ENCODE data around the gene FES.

FES gene

GRCh38 chr15:90884719-90885431 lies 571 bp downstream of the FES start:
- DNase-seq: no peak
- TF ChIP-seq CTCF (IDR thresholded peaks at IDR 0.05): no peak
- Mint-ChIP-seq H3K4me1 (peaks cover 40% of the 10 kb centered on the region), H3K9me3 (no peaks in the 10 kb centered on the region), H3K27me3 (ENCODE audit: low read depth, poor library complexity) (no peaks in the 10 kb centered on the region), H3K36me3 (ENCODE audit: low read depth) (no peaks in the 10 kb centered on the region), H3K4me3 (peak overlapping the region; percentile 58), H3K27ac (no peak overlapping the region)

GRCh38 chr15:90885432-90886290 lies 1.4 kb downstream of the FES start:
- no peaks in the 10 kb centered on the region for H3K9me3 Mint-ChIP-seq
- H3K4me1 Mint-ChIP-seq: peaks cover 46% of the 10 kb centered on the region
- H3K27me3 Mint-ChIP-seq (ENCODE audit: low read depth, poor library complexity): no peaks in the 10 kb centered on the region
- TF ChIP-seq CTCF (IDR thresholded peaks at IDR 0.05): peak; percentile 100
- peak; percentile 92 for DNase-seq
- peak overlapping the region; percentile 58 for H3K4me3 Mint-ChIP-seq
- H3K36me3 Mint-ChIP-seq (ENCODE audit: low read depth): no peaks in the 10 kb centered on the region
- H3K27ac Mint-ChIP-seq: peak overlapping the region; percentile 45

- Mint-ChIP-seq H3K4me1 (peaks cover 49% of the 10 kb centered on the region), H3K9me3 (no peaks in the 10 kb centered on the region), H3K36me3 (ENCODE audit: low read depth) (no peaks in the 10 kb centered on the region), H3K4me3 (no peak overlapping the region), H3K27ac (no peak overlapping the region), H3K27me3 (ENCODE audit: low read depth, poor library complexity) (no peaks in the 10 kb centered on the region)
- peak; percentile 38 for TF ChIP-seq CTCF (IDR thresholded peaks at IDR 0.05)
- DNase-seq: no peak
These were observed 1.9 kb downstream of the FES start for GRCh38 chr15:90886291-90886614.

GRCh38 chr15:90887037-90887481 lies 2.8 kb downstream of the FES start:
- Mint-ChIP-seq H3K4me1 (peaks cover 49% of the 10 kb centered on the region), H3K36me3 (ENCODE audit: low read depth) (no peaks in the 10 kb centered on the region), H3K4me3 (no peak overlapping the region), H3K27me3 (ENCODE audit: low read depth, poor library complexity) (no peaks in the 10 kb centered on the region), H3K9me3 (no peaks in the 10 kb centered on the region), H3K27ac (no peak overlapping the region)
- DNase-seq: no peak
- TF ChIP-seq CTCF (IDR thresholded peaks at IDR 0.05): no peak

- no peaks in the 10 kb centered on the region for H3K27me3 Mint-ChIP-seq (ENCODE audit: low read depth, poor library complexity)
- peaks cover 49% of the 10 kb centered on the region for H3K4me1 Mint-ChIP-seq
- TF ChIP-seq CTCF (IDR thresholded peaks at IDR 0.05): no peak
- H3K9me3 Mint-ChIP-seq: no peaks in the 10 kb centered on the region
- no peak overlapping the region for H3K4me3 Mint-ChIP-seq
- H3K36me3 Mint-ChIP-seq (ENCODE audit: low read depth): peaks cover 4% of the 10 kb centered on the region
- no peak for DNase-seq
- no peak overlapping the region for H3K27ac Mint-ChIP-seq
These were observed 5.0 kb downstream of the FES start for GRCh38 chr15:90889313-90889730.
